ENCODE data around the gene RAI1.

GRCh38 chr17:17787568-17787967 is 106.3 kb downstream of the RAI1 start:
- TF ChIP-seq POLR2A (IDR thresholded peaks at IDR 0.05): no peak
- no peak for TF ChIP-seq CTCF (IDR thresholded peaks at IDR 0.05)
